NCI-H2107 treated with DMSO at 0.1 percent for 48 hours (cell line): ENCODE measurements around the gene PTH2.
"Not testable (repeated sequence)": the region's sequence is repeated elsewhere in the genome, so short reads cannot be mapped to it uniquely, and the experiment has no call there.

ENCODE experiments used
- DNase-seq: peaks from one replicate; lab custom pipeline; 2025; ENCODE audit not compliant: unreplicated experiment; lab: John Stamatoyannopoulos, UW

PTH2 gene

DNA sequence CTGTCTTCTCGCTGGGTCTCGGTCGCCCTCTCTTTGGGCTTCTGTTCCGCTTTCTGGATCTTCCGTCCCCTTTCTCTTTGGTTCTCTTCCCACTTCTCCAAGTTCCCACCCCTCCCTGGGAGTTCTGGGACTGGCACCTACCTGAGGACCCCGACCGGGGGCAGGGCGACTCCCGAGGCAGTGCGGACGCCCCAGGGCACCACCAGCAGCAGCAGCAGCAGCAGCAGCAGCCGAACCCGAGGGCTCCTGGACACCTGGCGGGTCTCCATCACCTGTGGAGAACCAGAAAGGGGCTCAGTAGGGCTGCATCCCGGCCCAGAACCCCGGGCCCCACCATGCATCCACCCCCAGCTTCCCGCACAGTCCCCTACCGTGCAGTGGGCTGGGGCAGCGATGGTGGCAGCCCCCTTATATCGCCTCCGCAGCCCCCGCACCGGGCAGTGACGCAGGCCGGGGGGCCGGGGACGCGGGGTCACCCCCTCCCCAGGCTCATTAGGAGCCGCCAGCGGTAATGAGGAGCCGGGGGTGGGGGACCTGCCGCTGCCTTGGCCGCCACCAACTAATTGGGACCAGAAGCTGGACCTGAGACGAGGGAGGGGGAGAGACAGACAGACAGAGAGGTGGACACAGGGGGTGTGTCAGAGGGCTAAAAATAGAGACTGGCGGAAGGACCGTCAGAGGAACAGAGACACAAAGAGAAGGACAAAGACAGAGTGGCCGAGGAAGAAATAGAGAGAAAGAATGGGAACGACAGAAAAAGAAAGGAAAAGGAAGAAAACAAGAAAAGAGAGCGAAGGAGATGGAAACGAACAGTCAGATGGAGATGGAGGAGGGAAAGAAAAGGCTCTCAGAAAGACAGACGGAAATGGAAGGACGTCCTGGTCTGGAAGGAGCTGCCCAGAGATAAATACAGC, at the start of gene PTH2:
TSS of gene PTH2 (minus strand) at position 371 of the 914 bp plus-strand sequence. CDS start at position 269, 102 bp downstream.
- DNase-seq, result no peak

- no peak for DNase-seq
These were observed 49.7 kb upstream of the PTH2 start for GRCh38 chr19:49472936-49473335.

DNA sequence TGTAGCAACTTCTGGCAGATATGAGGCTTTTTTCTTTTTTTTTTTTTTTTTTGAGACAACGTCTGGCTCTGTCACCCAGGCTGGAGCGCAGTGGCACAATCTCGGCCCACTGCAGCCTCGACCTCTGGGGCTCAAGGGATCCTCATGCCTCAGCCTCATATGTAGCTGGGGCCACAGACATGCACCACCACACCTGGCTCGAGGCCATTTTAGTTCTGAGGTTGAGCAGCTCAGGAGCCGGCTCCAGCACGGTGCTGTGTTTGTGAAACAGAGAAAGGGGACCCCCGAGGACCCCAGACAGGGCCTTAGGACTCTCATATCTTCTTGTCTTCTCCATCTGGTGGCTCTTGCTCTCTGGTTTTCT, 47.4 kb upstream of the PTH2 start:
- DNase-seq, result no peak

GRCh38 chr19:49469828-49470614, 46.8 kb upstream of the PTH2 start:
- DNase-seq, result no peak

DNA sequence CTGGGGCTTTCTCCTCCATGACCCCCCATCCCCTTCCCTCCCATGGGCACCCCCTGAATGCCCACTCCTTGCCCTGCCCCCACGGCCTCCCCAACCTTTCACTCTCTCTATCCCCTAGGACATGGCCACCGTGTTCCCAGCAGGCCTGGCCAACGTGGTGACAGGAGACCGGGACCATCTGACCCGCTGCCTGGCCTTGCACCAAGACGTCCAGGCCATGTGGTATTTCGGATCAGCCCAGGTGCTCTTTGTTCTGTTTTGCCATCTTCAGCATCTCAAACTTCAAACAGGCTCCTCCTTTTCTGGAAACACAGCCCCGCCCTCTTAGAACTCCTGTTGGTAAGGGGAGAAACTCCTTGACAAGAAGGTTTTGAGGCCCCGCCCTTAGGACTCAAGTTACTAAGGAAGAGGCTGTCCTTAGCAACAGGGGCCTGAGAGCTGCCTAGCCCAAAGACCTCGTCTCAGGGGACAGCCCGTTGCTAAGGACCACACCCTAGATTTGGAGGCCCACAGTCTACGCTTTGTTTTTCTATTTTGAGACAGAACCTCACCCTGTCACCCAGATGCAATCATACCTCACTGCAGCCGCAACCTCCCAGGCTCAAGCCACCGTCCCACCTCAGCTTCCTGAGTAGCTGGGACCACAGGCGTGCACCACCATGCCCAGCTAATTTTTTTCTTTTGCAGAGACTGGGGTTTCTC, 45.7 kb upstream of the PTH2 start:
- peak; percentile 18 for DNase-seq

GRCh38 chr19:49468199-49468598, 45.0 kb upstream of the PTH2 start:
- DNase-seq, result no peak

DNA sequence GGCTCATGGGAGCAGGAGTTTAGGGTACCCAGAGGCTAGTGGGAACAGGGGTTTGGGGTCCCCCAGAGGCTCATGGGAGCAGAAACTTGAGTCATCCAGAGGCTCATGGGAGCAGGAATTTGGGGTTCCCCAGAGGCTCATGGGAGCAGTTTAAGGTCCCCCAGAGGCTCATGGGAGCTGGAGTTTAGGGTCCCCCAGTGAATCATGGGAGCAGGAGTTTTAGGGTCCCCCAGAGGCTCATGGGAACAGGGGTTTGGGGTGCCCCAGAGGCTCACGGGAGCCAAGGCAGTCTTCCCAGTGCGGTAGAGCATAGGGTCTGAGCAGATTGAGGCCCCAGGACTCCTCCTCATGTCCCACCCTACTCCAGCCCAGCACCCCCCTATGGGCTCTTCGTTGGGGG, 42.1 kb upstream of the PTH2 start:
- no peak for DNase-seq

DNA sequence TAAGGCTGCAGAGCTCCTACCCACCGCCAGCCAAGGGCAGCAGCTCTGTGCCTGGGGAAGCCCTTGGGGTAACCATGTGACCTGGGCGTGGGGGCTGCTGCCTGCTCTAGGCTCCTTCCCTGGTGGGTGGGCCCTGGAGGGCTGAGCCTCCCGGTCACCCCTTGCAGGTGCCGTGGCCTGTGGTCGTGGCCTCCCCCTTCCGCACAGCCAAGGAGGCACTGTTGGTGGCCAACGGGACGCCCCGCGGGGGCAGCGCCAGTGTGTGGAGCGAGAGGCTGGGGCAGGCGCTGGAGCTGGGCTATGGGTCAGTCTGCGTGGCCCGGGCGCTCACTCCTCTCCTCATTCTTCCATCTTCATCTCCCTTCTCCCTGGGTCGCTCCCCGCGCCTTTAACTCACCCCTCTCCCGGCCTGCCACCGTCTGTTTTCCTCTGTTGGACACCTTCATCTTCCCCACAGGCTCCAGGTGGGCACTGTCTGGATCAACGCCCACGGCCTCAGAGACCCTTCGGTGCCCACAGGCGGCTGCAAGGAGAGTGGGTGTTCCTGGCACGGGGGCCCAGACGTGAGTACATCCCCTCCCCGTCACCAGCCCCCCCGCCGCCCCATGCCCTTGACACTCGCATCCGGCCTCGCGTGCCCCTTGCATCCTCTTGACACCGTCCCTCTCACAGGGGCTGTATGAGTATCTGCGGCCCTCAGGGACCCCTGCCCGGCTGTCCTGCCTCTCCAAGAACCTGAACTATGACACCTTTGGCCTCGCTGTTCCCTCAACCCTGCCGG, 40.9 kb upstream of the PTH2 start:
- DNase-seq, result no peak

DNA sequence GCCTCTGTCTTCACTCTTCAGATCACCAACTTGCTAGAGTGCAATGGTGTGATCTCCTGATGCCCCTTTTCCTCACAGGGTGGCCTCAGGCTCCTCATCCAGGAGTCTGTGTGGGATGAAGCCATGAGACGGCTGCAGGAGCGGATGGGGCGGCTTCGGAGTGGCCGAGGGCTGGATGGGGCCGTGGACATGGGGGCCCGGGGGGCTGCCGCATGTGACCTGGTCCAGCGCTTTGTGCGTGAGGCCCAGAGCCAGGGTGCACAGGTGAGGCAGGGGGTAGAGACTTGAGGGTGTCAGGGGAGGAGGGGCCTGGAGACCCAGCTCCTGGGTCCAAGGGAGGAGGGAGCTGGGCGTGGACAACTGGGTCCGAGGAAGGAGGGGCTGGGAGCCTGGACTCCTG, 39.3 kb upstream of the PTH2 start:
- no peak for DNase-seq

DNA sequence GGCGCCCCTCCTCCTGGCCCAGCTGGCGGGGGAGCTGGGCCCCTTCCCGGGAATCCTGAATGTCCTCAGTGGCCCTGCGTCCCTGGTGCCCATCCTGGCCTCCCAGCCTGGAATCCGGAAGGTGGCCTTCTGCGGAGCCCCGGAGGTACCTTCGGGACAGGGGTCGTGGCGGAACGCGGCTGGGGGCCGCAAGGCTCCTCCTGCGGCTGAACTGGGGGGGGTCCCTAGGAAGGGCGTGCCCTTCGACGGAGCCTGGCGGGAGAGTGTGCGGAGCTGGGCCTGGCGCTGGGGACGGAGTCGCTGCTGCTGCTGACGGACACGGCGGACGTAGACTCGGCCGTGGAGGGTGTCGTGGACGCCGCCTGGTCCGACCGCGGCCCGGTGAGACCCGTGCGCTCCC, 38.4 kb upstream of the PTH2 start:
- DNase-seq, result no peak

GRCh38 chr19:49461130-49461529, 37.9 kb upstream of the PTH2 start:
- not testable (repeated sequence) for DNase-seq

DNA sequence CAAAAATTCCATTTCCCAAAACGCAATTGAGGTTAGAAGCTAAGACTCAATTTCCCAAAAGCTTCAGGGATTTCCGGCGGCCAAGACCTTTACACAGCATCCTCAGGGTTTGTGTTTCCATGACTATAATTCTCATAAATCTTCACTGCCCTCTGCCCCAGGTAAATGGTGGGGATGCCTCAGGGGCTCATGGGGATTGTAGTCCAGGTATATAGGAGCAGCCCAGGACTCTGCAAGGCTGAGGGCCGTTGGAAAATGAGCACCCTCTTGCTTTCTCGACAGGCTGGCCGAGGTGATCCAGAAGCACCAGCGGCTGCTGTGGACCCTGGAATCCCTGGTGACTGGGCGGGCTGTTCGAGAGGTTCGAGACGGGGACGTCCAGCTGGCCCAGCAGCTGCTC, 36.1 kb upstream of the PTH2 start:
- DNase-seq, result no peak

GRCh38 chr19:49458567-49458903, 35.3 kb upstream of the PTH2 start:
- no peak for DNase-seq

DNA sequence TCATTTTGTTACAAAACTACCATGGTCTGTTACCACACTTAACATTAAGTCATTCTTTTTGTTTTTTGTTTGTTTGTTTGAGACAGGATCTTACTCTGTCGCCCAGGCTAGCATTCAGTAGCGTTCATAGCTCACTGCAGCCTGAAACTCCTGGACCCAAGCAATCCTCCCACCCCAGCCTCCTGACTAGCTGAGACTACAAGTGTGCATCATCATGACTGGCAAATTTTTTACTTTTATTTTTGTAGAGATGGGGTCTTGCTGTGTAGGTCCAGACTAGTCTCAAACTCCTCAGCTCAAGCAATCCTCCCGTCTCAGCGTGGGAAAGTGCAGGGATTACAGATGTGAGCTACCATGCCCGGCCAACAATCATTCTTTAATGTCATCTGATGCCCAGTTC, 33.1 kb upstream of the PTH2 start:
- no peak for DNase-seq

DNA sequence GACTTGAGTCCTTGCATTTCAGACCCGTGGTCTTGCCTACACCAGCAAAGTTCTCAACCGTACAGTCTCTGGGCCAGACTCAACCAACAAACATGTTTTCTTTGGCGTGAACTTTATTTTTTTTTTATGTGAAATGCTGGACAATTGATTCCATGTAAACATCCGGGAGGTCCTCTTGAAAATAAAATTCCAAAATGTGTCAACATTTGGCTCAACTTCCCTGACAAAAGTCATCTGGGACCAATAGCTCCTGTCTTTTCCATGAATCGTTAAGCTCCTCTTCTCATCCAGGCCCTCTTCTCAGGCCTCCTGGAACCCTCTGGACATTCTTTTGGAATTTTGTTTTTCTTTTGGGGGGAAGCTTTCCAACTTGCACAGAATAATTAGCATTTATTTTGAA, 32.5 kb upstream of the PTH2 start:
- DNase-seq, result no peak

DNA sequence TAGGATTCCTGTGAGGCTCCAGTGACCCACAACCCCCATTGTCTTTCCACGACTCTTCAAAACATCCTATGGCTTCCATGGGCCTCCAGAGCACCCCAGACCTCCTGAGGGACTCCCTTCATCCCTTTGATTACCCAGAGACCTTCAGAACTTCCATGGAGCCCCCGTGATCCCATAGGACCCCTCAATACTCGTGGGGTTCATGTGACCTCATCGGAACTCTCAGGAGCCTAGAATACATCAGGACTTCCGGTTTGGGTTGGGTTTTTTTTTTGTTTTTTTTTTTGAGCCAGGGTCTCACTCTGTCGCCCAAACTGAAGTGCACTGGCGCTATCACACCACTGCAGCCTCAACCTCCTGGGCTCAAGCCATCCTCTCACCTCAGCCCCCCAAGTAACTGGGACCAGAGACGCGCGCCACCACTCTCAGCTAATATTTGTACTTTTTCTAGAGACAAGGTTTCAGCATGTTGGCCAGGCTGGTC, 30.6 kb upstream of the PTH2 start:
- no peak for DNase-seq

GRCh38 chr19:49453013-49453756, 29.9 kb upstream of the PTH2 start, which contains the start of gene ALDH16A1:
Gene ALDH16A1 (plus strand): TSS chr19:49453225. CDS start chr19:49453332, 107 bp downstream.
- peak; percentile 94 for DNase-seq

- peak; percentile 99 for DNase-seq
These were observed 28.4 kb upstream of the PTH2 start, which contains the start of gene PIH1D1 for GRCh38 chr19:49451430-49452181. Gene PIH1D1 (minus strand): TSS chr19:49451814. CDS start chr19:49451574, 240 bp downstream.

GRCh38 chr19:49450405-49450804, 27.2 kb upstream of the PTH2 start:
- DNase-seq, result no peak
